Measurements from ENCODE around the gene KCNJ6. TPM values are rescaled to one million over a fixed set of nuclear protein-coding genes. Genes with fewer than 3 reads are reported as not detected.

The KCNJ6 gene
- total and polyA plus RNA-seq, 10 of the 15 experiments (the other 5 are each of a cell fraction or from before 2014, with no cell fraction given), result 0.03 to 0.07 (median 0.04) TPM; not detected in 7

GRCh38 chr21:37896788-37897187 is 19.5 kb downstream of the KCNJ6 start:
- BruUV-seq (replicated peaks), result no TSS peak
- Histone ChIP-seq H3K9ac (ENCODE audit: control insufficient read depth, insufficient read depth, low read length) (no peak overlapping the region), H3K27me3 (replicated peaks in 1 of 2; ENCODE audit: control insufficient read depth in 2 of 2, insufficient read depth in 2 of 2, low read length in 1 of 2) (no peaks in the 10 kb centered on the region), H3K27ac (ENCODE audit: control insufficient read depth, insufficient read depth) (no peak overlapping the region), H3K4me1 (ENCODE audit: control insufficient read depth, insufficient read depth, low read length) (no peaks in the 10 kb centered on the region), H3K9me3 (replicated peaks; ENCODE audit: control insufficient read depth, insufficient read depth, low read length) (no peaks in the 10 kb centered on the region), H2AFZ (ENCODE audit: control insufficient read depth, low read depth, low read length) (no peak overlapping the region), H3K4me2 (ENCODE audit: control insufficient read depth, insufficient read depth) (no peak overlapping the region), H3K4me3 (no peak overlapping the region), H3K79me2 (ENCODE audit: control insufficient read depth, insufficient read depth, low read length) (no peaks in the 10 kb centered on the region), H4K20me1 (ENCODE audit: control insufficient read depth, insufficient read depth) (no peaks in the 10 kb centered on the region), H3K36me3 (ENCODE audit: control insufficient read depth in 2 of 2, insufficient read depth in 2 of 2, low read length in 1 of 2) (no peaks in the 10 kb centered on the region)
- 9% methylated on average over 5 of the region's 5 CpGs for WGBS (ENCODE audit: insufficient coverage, insufficient replicate concordance, low lambda C conversion rate, missing lambda C conversion rate)
- ChIA-PET CTCF (no interaction called here), POLR2A (no interaction called here), RAD21 (ENCODE audit: unreplicated experiment) (no interaction called here), SMC1A (ENCODE audit: uncharacterized antibody, unreplicated experiment) (no interaction called here)
- ATAC-seq (no peak), FAIRE-seq (no peak), DNase-seq (ENCODE audit: low read depth, low spot score) (no peak)
- TF ChIP-seq NFYA (IDR thresholded peaks at IDR 0.05; ENCODE audit: borderline replicate concordance, low read depth, low read length) (no peak), IRF3 (IDR thresholded peaks at IDR 0.05) (no peak), STAT3 (IDR thresholded peaks at IDR 0.05; ENCODE audit: low read depth, low read length) (no peak), PBX3 (IDR thresholded peaks at IDR 0.05; ENCODE audit: insufficient replicate concordance, low read depth, low read length) (no peak), PAX8 (IDR thresholded peaks at IDR 0.05) (no peak), GATAD2B (conservative IDR thresholded peaks at IDR 0.05; ENCODE audit: low read depth) (no peak), SMAD1 (IDR thresholded peaks at IDR 0.05; ENCODE audit: low read depth, partially characterized antibody) (no peak), ATF7 (IDR thresholded peaks at IDR 0.05; ENCODE audit: low read depth) (no peak), E4F1 (IDR thresholded peaks at IDR 0.05; ENCODE audit: borderline replicate concordance, partially characterized antibody) (no peak), RELB (IDR thresholded peaks at IDR 0.05; ENCODE audit: low read depth) (no peak), NFXL1 (IDR thresholded peaks at IDR 0.05; ENCODE audit: borderline replicate concordance) (no peak), NR2C2 (IDR thresholded peaks at IDR 0.05; ENCODE audit: borderline replicate concordance, control insufficient read depth, insufficient read length, low read depth) (no peak), NRF1 (conservative IDR thresholded peaks at IDR 0.05; ENCODE audit: low read depth, low read length) (no peak), TCF12 (IDR thresholded peaks at IDR 0.05; ENCODE audit: low read depth, low read length) (no peak)
- intact Hi-C loops (cut with micrococcal nuclease; ENCODE audit: unreplicated experiment) (no loop called here), in situ Hi-C loops (cut with MboI) (no loop called here)

All from GM12878 (cell line).